Limb (tissue), 2 donors: Measurements from ENCODE around the gene TNFRSF21.
"Not testable (repeated sequence)": the region's sequence is repeated elsewhere in the genome, so short reads cannot be mapped to it uniquely, and the experiment has no call there.

Source experiments
- DNase-seq, 2 donors: peaks; one replicate each; pipeline ENCODE4 v3.0.0-alpha.2; 2016; ENCODE audit errors: extremely low spot score in 2 of 2

The TNFRSF21 gene

GRCh38 chr6:47309291-47310130 lies at the start of gene TNFRSF21:
Gene TNFRSF21 (minus strand): TSS chr6:47309905. CDS start chr6:47309511, 394 bp downstream.
- DNase-seq = peak; percentile 92 to 95

- no peak for DNase-seq
Measured at GRCh38 chr6:47358440-47359225, 48.9 kb upstream of the TNFRSF21 start.

GRCh38 chr6:47357827-47358226 lies 48.1 kb upstream of the TNFRSF21 start:
- DNase-seq = no peak

GRCh38 chr6:47355496-47355895 lies 45.8 kb upstream of the TNFRSF21 start:
- DNase-seq = no peak

- no peak for DNase-seq
Measured at GRCh38 chr6:47353871-47354270, 44.2 kb upstream of the TNFRSF21 start.

- DNase-seq = no peak
Measured at GRCh38 chr6:47352966-47353365, 43.3 kb upstream of the TNFRSF21 start.

GRCh38 chr6:47352194-47352920 lies 42.7 kb upstream of the TNFRSF21 start:
- DNase-seq = no peak

GRCh38 chr6:47351621-47352020 lies 41.9 kb upstream of the TNFRSF21 start:
- no peak for DNase-seq

GRCh38 chr6:47349931-47350330 lies 40.2 kb upstream of the TNFRSF21 start:
- DNase-seq = no peak

- no peak for DNase-seq
Measured at GRCh38 chr6:47348316-47348863, 38.7 kb upstream of the TNFRSF21 start.

GRCh38 chr6:47345761-47346160 lies 36.1 kb upstream of the TNFRSF21 start:
- no peak for DNase-seq

- no peak for DNase-seq
Measured at GRCh38 chr6:47344022-47344421, 34.3 kb upstream of the TNFRSF21 start.

- DNase-seq = no peak
Measured at GRCh38 chr6:47343600-47343999, 33.9 kb upstream of the TNFRSF21 start.

GRCh38 chr6:47342824-47343223 lies 33.1 kb upstream of the TNFRSF21 start:
- no peak for DNase-seq

- no peak for DNase-seq
Measured at GRCh38 chr6:47337519-47337918, 27.8 kb upstream of the TNFRSF21 start.

- no peak for DNase-seq
Measured at GRCh38 chr6:47336334-47336733, 26.6 kb upstream of the TNFRSF21 start.

GRCh38 chr6:47335466-47335865 lies 25.8 kb upstream of the TNFRSF21 start:
- no peak for DNase-seq

- no peak for DNase-seq
Measured at GRCh38 chr6:47334334-47334733, 24.6 kb upstream of the TNFRSF21 start.

GRCh38 chr6:47328606-47329005 lies 18.9 kb upstream of the TNFRSF21 start:
- not testable (repeated sequence) for DNase-seq

GRCh38 chr6:47328139-47328538 lies 18.4 kb upstream of the TNFRSF21 start:
- not testable (repeated sequence) for DNase-seq

GRCh38 chr6:47323887-47324286 lies 14.2 kb upstream of the TNFRSF21 start:
- no peak for DNase-seq

GRCh38 chr6:47323321-47323720 lies 13.6 kb upstream of the TNFRSF21 start:
- DNase-seq = no peak
